Astrocyte of the cerebellum (primary cell): ENCODE results near the gene NR3C1.

Source experiments
- DNase-seq: peaks from one replicate; pipeline ENCODE4 v3.0.0-alpha.2; 2011; ENCODE audit warnings: low read depth
- H3K4me3 ChIP-seq: 2 replicates; pipeline ENCODE4 v1.5.1; 2011; ENCODE audit warnings: mild to moderate bottlenecking, low read depth, low read length, moderate library complexity
- CTCF ChIP-seq: IDR thresholded peaks from 2 replicates; pipeline ENCODE4 v1.5.1; 2012; ENCODE audit warnings: low read length, low read depth, moderate library complexity, mild to moderate bottlenecking; ENCODE audit errors: missing control alignments
- in situ Hi-C: cut with HindIII; loops from 2 replicates; pipeline ENCODE4 v1.10.0; 2017; ENCODE audit warnings: low sequenced_read_pairs

Gene NR3C1

GRCh38 chr5:143434261-143435209 is 31.0 kb upstream of the NR3C1 start:
- TF ChIP-seq CTCF: no peak
- no peak overlapping the region for H3K4me3 ChIP-seq
- no peak for DNase-seq
- in situ Hi-C loops: no loop called here

- H3K4me3 ChIP-seq: no peak overlapping the region
- no peak for TF ChIP-seq CTCF
- DNase-seq: no peak
- in situ Hi-C loops: no loop called here
These were observed 30.2 kb upstream of the NR3C1 start for GRCh38 chr5:143433670-143434069.

- no peak overlapping the region for H3K4me3 ChIP-seq
- DNase-seq: no peak
- in situ Hi-C loops: no loop called here
- TF ChIP-seq CTCF: no peak
These were observed 29.3 kb upstream of the NR3C1 start for GRCh38 chr5:143432658-143433239.

- no peak overlapping the region for H3K4me3 ChIP-seq
- TF ChIP-seq CTCF: no peak
- in situ Hi-C loops: no loop called here
- DNase-seq: no peak
These were observed 28.3 kb upstream of the NR3C1 start for GRCh38 chr5:143431789-143432188.

- no peak for TF ChIP-seq CTCF
- no peak for DNase-seq
- in situ Hi-C loops: no loop called here
- no peak overlapping the region for H3K4me3 ChIP-seq
These were observed 25.4 kb upstream of the NR3C1 start for GRCh38 chr5:143428738-143429420.

- in situ Hi-C loops: no loop called here
- H3K4me3 ChIP-seq: no peak overlapping the region
- TF ChIP-seq CTCF: no peak
- DNase-seq: no peak
These were observed 24.7 kb upstream of the NR3C1 start for GRCh38 chr5:143428155-143428554.
